Bronchial epithelial cell (primary cell): ENCODE data around the gene MISFA. TPM values are rescaled to one million over a fixed set of nuclear protein-coding genes. Genes with fewer than 3 reads are reported as not detected.
A peak's percentile ranks its signal among the peaks of the same experiment; 100 is the strongest.

Experiments
- DNase-seq: peaks from one replicate; pipeline ENCODE4 v3.0.0-alpha.2; 2010; ENCODE audit warnings: low read depth
- FAIRE-seq: peaks from 2 replicates; lab custom pipeline; 2011; peaks lifted over from hg19 to GRCh38; lab: Jason Lieb, UNC
- H3K27me3 ChIP-seq: 2 replicates; pipeline ENCODE4 v1.5.1; 2011; ENCODE audit warnings: low read length; ENCODE audit not compliant: control insufficient read depth, insufficient read depth
- H3K36me3 ChIP-seq: 2 replicates; pipeline ENCODE4 v1.5.1; 2011; ENCODE audit warnings: low read length; ENCODE audit not compliant: control insufficient read depth, insufficient read depth
- H3K4me3 ChIP-seq: 2 replicates; pipeline ENCODE4 v1.5.1; 2011; ENCODE audit warnings: mild to moderate bottlenecking, low read depth, low read length, control low read depth
- CTCF ChIP-seq: IDR thresholded peaks from 2 replicates; pipeline ENCODE4 v1.5.1; 2011; ENCODE audit warnings: mild to moderate bottlenecking, moderate library complexity, low read length, control low read depth, inconsistent platforms; ENCODE audit not compliant: insufficient read depth, severe bottlenecking
- total RNA-seq: library from RNA; depleted of rRNA; stranded (reverse); fragments of >200 nt; gene quantifications from 2 replicates; pipeline ENCODE4 v1.2.1, GENCODE V29; 2014

Gene MISFA
- total RNA-seq, 1 donor from 2014 or later, result 0.79 TPM

GRCh38 chr11:18575361-18575760 lies 24.2 kb upstream of the MISFA start:
- no peaks in the 10 kb centered on the region for H3K27me3 ChIP-seq
- TF ChIP-seq CTCF, result no peak
- H3K36me3 ChIP-seq, result peaks cover 5% of the 10 kb centered on the region
- DNase-seq (no peak), FAIRE-seq (no peak)
- no peak overlapping the region for H3K4me3 ChIP-seq

- no peak for DNase-seq
- FAIRE-seq, result no peak
These were observed 20.5 kb upstream of the MISFA start for GRCh38 chr11:18578975-18579598.

DNA sequence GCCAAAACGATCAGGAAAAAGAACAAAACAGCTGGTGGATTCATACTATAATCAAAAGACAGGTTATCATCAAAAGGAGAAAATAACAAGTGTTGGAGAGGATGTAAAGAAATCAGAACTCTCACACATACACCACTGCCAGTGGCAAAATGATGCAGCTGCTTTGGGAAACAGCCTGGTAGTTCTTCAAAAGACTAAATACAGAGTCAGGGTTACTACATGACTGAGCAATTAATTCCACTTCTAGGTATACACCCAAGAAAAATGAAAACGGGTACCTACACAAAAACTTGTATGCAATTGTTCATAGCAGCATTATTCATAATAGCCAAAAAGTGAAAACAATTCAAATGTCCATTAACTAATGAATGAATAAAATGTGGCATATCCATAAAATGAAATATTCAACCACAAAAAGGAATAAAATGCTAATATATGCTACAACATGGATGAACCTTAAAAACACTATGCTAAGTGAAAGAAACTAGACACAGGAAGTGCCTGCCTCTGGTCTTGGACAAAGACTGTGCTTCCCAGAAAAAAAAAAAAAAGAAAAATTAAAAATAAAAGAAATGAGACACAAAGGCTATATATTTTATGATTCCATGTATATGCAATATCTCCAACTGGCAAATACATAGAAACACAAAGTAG lies 19.3 kb upstream of the MISFA start:
- no peak for TF ChIP-seq CTCF
- FAIRE-seq, result no peak

More at GRCh38 chr11:18578975-18579598, 20.5 kb upstream of the MISFA start:
- TF ChIP-seq CTCF, result no peak
- H3K4me3 ChIP-seq, result no peak overlapping the region
- H3K27me3 ChIP-seq, result no peaks in the 10 kb centered on the region
- peaks cover 5% of the 10 kb centered on the region for H3K36me3 ChIP-seq

GRCh38 chr11:18581825-18582224 lies 17.8 kb upstream of the MISFA start:
- Histone ChIP-seq H3K27me3 (no peaks in the 10 kb centered on the region), H3K4me3 (no peak overlapping the region), H3K36me3 (peaks cover 3% of the 10 kb centered on the region)
- no peak for TF ChIP-seq CTCF
- peak; percentile 29 for DNase-seq
- FAIRE-seq, result no peak

More for the DNA sequence above, 19.3 kb upstream of the MISFA start:
- no peak for DNase-seq
- H3K36me3 ChIP-seq, result peaks cover 3% of the 10 kb centered on the region
- no peaks in the 10 kb centered on the region for H3K27me3 ChIP-seq
- no peak overlapping the region for H3K4me3 ChIP-seq

DNA sequence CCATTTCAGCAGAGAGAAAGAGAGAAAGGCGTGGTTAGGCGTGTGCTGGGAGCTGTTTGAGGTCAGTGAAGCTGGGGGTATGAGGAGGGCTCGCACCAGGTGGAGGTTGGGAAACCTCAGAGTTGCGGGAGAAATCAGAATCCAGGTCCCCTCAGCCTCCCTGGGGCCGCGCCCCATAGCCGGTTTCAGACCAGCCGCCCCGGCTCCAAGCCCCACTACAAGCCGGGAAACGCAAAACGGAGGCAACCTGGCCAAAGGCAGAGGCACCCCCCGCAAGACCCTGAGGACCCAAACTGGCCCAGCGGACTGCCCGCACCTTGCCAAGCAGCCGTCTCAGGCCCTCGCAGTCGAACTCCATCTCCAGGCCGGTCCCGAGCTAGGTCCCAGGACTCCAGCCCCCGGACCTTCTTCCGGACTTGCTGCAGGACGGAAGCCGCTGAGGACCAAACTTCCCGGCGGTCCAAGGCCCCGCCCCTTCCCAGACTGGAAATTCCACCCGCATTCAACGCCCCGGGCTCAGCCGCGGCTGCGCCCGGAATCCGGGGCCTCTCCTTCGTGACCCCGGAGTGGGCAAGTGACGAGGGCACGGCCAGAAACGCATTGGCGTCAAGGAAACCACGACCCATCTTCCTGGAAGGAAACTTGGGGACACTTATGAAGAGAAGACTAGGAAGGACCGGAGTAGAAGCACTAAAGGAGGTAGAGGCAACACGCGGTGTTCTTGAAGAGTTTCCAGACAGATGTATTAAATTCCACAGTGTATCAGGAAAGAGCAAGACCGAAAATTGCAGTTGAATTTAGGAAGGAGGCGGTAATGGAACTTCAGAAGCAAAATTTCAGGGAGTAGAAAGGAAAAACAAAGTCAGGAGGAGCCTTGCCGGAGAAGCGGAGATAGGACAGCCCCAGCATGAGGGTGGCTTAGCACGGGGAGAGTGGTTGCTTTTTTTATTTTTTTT lies 11.0 kb upstream of the MISFA start, which contains the start of gene UEVLD:
TSS of gene UEVLD (minus strand) at position 438 of the 956 bp plus-strand sequence. CDS start at position 358, 80 bp downstream.
- TF ChIP-seq CTCF, result no peak
- Histone ChIP-seq H3K4me3 (peak within 1 kb of the TSS; percentile 96), H3K36me3 (no peaks in the 10 kb centered on the region), H3K27me3 (no peaks in the 10 kb centered on the region)
- FAIRE-seq, result no peak
- DNase-seq, result peak; percentile 75
